Putamen (tissue), 1 donor: ENCODE measurements around the gene KITLG.
"Not testable (repeated sequence)": the region's sequence is repeated elsewhere in the genome, so short reads cannot be mapped to it uniquely, and the experiment has no call there.

Experiments
- DNase-seq: peaks from one replicate; pipeline ENCODE4 v3.0.0-alpha.2; 2016; ENCODE audit warnings: low spot score

The KITLG gene

DNA sequence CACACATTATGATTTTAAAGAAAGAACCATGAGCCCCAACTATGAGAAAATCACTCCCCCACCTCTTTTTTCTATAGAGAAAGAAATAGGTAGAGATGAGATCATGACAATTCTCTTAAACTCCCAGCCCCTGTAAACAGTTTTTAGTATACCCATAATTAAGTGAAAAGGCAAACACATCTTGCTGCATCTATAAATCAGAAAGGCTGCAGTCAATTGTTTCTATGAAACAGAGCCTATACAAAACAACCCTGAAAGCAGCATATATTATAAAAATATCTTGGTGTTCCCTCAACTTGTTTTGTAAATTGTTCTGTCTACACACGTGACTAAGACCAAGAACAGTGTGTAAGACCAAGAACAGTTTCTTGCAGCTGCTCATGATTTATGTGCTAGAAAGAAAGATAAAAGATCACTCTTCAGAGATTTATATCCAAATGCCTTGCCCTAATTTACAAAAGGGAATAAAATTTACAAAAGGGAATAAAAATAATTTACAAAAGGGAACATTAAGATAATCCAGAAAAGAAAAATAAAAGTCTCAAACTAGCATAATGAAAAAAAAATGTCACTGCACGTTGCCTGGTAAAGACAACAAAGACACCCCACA, 4.8 kb downstream of the KITLG start:
- no peak for DNase-seq

DNA sequence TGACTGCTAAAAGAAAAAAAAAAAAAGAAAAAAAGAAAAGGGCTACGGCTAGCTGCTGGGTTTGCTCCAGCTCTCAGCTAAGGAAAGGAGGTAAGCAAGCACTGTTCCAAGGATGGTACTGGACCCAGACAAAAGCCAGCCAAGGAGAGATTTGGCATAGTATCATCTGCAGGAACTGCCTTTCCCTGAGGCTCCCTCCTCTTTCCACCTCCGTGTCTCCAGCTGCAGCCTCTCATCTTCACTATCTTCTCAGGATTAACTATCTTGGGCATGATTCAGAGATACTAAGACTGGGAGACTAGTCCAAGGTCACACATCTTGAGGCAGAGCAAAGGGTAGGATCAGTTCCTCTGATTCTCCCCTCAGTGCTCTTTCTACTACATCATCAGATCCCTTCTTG, 6.0 kb downstream of the KITLG start:
- no peak for DNase-seq

DNA sequence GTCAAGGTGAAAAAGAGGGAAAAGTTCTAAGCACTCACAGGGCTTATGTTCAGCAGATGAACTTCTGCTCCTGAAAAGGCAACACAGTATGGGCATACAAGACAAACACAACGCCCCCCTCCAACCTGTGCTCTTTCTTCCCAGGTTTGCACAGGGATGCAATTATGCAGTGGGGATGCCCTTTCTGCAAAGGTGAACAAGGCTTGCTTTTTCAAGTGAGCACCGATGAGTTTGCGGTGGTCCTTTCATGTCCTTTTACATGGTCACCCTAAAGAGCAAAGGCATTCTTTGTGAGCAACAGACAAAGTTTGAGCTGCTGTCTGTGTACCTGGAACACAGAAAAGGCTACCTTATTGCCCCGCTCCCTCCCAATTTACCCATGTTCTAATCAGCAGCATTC, 6.7 kb downstream of the KITLG start:
- no peak for DNase-seq

DNA sequence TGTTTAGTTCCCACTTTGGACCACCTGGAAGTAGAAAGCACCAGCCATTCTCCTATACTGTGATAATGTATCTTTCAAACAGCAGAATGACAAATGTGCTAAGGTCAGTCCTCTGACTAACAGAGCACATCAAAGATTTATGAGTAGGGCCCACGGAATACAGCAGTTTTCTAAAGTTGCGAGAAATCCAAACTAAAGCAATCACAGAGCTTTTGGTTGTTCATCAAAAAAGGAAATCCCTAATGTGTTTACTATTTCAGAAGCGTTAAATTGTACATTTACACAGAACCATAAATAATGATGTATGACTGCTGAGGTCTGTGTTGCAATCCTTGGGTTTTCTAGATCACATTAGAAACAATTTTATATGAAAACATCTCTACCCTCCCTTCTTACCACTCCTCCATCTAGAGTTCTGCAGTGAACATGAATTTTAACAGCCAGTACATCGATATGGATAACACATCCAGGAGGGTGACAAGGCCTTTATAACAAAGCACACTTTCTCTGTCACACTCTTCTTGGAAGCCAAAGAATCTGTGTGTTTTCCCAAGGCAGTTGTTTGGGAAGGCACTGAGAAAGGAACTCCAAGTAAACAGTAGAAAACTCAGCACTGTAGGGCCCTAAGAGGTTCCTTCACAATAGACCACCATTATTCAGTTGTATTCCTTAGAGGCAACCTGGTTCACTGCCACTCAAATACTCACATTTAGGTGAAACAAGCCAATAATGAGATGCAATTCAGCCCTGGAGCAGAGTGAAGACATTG, 7.3 kb downstream of the KITLG start:
- DNase-seq = no peak

DNA sequence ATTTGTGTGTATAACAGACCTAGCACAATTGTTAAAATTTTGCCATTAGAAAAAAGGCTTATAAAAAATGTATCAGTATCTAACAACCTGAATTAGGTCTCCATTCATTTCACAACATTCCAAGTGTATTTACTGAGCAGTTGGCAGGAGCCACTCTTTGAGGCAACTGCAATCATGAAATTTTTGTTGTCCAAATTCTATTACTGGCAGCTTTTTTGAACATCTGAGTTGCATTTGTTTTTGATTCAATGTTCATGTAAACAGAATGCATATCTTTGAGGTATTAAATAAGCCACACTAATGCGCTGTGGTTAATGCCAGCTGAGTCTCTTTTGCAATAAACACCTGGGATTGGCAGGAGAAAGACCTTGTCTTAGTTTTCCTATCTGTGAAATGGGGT, 8.7 kb downstream of the KITLG start:
- DNase-seq = no peak

DNA sequence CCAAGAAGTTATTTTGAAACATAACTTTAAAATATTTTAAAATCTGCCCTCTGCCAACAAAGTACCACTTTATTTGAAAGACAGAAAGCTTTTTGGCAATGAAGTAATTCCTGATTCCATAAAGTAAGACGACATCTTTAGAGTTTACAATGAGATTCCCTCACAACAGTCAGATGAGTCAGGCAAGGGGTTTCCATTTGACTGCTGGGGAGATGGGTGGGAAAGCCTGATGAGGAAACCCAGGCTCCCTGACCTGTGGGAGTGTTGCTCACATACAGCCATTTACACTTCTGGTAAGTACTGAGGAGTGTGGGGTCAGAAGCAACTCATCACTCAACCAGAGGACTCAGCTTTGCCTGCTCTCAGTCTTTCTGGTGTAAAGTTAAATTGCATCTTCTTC, 10.2 kb downstream of the KITLG start:
- no peak for DNase-seq

DNA sequence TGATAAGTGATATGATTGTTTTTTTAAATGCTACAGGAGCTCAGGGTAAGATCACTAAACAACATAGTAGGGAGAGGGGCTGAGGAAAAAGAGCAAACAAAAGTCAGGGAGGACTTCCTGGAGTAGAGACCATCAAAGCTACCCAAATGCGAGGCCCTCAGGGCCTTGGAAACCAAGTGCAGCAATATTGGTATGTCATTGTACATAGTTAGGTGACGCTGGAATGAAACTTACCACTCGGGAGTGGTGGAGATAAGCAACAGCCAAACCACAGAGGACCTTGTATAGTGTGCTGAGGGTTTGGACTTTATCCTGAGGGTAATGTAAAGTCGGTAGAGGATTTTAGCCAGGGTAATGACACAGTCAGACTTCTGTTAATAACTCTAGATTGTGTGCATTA, 13.8 kb downstream of the KITLG start:
- DNase-seq = no peak

DNA sequence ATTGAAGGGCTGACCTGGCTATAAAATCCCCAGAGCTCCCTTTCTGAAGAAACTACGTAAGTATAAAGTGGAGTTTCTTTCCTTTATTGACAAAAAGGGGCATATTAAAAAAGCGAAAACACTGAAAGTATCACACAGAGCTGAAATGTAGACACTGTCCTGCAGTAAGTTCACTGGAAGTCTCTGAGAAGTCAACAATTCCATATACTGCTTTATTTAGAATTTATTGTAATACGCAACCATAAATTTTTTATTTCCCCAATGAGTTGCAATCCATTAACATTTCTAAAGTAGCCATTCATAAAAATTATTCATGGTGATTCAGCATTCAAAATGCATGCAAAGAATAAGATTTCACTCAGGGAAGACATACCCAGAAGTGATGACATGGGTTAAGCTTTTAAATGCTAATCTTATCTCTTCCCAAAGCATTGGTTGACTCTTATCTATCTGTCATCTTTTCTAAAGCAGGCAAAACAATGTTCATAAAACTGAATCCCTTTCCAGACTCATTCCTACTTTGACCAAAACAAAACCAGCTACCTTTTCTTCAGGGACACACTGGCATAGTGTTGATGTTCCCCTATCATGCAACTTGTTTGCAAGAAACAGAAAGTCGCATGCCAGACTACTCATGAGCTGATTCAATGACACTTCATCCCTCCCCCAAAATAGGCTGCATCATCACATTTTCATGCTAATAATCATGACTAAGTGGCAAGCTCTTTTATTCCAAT, 17.3 kb downstream of the KITLG start:
- no peak for DNase-seq

DNA sequence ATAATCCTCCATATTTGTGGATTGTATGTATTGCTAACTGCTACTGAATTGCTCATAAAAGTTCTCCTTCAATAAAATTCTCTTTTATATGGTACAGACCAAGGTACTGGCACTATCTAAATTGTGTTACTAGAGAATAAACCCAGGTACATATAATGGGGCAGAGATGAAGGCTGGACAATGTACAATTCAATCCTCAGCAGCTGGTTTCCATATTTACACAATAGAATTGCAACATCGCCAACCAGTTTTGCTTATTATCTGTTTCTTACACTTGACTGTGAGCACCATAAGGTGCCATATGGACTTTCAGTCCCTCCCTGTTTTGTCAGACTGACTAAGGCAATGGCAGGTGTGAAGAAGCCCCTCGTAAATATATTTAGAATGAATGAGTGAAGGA, 18.1 kb downstream of the KITLG start:
- no peak for DNase-seq

DNA sequence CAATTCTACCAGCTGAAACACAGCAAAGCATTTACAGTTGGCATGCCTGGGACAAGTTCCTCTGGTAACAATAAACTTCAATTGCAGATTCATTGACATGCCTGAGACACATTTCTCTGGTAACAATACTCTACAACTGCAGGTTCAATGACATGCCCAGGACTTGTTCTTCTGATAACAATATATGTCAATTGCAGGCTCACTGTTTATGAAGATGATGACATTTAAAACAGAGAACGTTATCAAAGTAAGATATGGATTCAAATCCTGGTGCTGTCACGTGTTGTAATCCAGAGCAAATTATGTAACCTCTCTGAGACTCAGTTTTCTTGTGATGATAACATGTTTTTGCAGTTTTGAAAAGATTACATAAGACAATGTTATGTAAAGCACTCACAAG, 20.5 kb downstream of the KITLG start:
- DNase-seq = no peak

DNA sequence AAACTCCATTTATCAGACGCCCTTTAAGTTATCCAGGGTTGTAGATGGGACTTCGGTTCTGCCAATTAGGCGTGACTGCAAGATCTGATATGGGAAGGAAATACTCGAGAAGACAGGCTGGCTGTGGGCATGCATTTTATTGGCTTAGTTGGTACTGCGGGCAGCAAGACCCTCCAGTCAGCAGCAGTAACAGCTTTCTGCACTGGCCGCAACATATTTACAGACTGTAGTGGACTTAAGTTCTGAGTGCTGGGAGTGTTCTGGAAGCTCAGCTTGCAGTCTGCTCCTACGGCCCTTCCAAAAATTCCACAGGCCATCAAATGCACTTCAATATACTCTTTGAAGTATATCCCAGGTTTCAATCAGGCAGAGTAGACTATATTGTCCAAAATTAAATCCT, 21.1 kb downstream of the KITLG start:
- DNase-seq = no peak

DNA sequence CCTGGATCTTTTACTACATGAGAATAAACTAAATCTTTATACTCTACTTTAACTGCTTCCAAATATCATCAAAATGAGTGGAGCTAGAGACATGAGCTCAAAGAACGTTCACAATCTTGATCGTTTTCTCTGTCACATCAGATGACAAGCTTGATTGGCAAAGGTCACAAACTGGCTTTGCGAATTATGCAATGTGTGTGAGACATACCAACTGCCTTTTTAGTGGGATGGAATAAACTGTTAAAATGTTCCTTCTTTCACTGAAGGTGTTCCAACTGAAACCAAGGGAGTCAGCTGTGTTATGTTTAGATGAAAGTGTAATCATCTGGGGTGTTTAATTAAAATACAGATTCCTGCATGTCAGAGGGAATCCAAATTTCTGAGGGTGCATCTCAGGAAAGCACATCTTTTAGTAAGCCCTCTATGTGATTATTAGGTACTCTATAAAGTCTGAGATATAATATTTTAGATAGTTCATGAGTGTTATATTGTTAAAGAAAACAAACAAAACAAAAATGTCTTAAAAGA, 21.9 kb downstream of the KITLG start:
- no peak for DNase-seq

DNA sequence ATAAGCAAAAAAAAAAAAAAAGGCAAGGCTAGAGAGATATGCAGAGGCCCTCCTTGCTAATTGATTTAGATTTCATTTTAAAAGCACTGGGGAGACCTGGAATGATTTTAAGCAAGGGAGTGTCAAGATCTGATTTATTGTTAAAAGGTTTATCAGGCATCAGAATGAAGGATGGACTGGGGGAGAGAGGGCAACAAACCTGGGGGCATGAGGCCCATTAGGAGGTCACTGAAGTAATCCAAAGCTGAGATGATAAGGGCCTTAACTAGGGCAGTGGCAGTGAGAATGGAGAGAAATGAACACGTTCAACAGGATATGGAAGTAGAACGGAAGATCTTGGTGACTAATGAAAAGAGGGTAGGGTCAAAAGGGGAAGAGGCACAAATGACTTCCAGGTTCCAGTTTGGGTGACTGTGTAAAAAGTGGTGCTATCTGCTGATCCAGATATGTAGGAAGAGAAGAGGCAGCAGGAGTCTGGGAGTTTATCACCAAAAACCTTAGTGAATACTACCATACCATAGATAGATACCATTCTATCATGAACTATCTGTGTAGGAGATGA, 24.0 kb downstream of the KITLG start:
- DNase-seq = no peak

DNA sequence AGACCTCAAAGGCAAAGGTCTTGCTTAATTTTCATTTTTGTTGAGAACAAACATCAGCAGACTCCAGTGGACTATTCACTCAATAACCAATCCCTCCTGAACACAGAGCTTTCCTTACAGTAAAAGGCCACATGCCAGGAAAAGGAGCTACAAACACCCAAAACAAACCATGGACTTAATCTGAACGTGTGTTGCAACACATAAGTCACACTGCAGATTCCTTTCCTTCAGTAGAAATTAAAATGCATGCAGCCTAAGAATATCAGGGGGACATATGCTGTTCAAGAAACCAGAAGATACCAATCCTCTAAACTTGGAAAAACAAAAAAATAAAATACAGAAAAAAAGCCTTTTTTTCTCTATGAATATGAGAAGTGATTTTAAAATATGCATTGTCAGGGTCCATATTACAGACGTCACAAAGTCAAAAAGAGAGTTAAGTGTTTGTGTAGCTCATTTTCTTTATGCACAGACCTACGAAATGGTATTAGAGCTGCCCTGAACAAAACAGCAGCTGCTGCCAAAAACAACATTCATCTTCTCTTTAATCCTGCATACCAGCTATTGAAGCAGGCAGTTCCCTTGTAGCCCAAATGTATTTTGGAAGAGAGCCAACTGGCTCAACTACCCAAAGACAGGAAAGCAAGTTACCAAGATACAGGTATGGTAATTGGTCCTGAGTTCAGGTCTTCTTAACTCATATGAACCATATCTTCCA, 26.2 kb downstream of the KITLG start:
- DNase-seq = no peak

DNA sequence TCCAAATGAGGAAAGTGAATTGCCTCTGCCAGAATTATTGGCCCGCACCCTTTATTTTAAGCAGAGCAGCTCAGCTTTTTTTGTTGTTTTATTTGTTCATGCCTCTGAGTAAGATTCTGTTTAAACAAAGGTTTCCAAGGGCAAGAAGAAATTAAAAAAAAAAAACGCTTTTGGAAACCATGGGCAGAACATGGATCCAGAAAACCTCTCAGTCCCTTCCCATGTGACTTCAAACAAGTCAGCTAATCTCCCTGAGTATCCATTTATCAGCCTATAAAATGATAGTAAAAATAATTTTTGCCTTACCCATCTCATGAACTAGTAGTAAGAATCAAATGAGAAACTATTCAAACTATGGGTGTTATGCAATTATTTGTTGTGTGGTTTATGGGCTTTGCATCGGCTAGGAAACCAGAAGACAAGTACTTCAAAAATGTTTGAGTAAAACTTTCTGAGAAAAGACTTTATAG, 27.6 kb downstream of the KITLG start:
- no peak for DNase-seq

DNA sequence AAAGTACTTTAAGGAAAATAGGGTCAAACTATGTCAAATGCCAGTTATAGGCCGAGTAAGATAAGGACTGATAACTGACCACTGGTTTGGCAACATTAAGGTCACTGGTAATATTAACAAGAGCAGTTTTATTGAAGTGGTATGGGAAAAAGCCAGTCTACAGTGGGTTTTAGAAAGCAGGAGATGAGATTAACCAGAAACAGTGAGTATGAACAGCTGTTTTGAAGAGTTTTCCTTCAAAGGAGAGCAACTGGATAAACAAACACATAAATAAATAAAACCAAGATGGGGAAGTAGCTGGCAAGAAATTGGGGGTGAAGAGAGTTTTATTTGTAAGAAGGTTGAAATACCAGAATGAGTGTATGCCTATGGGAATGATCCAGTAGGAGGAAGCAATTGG, 30.3 kb downstream of the KITLG start:
- no peak for DNase-seq

DNA sequence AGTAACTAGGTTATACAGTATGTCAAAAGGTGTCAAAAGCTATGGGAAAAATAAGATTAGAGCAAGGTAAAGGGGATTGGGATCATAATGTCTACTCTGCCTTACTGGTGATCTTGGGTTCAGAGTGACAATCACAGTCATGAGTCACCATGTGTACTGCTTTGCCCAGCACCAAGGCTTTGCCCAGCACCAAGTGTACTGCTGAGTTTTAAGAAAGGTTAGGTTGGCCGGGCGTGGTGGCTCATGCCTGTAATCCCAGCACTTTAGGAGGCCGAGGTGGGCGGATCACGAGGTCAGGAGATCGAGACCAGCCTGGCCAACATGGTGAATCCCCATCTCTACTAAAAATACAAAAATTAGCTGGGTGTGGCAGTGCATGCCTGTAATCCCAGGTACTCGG, 32.3 kb downstream of the KITLG start:
- DNase-seq = not testable (repeated sequence)

DNA sequence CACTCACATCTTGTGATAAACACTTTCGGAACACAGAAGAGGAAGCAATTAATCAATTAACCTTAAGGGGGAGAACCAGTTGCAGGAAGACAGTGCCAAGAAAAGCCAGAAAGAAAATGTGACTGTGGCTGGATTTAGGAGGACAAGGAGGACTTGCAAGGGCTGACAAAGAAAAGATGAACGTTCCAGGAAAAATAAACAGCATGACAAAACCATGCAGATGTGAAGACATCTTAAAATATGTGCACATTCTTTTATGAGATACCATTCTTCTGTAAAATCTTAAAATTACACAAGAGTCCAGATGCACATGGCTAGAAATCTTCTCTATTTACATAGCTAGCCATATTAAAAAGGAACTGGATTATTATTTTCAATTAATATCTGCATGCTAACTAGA, 33.4 kb downstream of the KITLG start:
- DNase-seq = no peak

DNA sequence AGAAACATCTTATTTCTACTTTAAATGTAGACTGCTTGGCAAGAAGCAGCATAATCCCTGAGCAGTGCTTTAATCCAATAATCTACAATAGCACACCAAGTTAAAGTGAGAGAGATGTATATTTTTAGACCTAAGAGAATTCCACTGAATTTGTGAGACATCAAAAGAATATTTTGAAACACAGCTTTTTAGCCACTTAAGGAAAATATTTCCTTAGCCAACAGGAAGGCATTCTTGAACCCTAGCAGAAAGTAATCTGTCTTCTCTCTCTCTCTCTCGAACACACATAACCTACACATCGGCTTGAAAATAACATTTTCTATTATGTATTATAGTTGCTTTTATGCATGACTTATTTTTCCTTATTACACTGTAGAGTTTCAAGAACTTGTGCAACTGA, 34.0 kb downstream of the KITLG start:
- DNase-seq = no peak

DNA sequence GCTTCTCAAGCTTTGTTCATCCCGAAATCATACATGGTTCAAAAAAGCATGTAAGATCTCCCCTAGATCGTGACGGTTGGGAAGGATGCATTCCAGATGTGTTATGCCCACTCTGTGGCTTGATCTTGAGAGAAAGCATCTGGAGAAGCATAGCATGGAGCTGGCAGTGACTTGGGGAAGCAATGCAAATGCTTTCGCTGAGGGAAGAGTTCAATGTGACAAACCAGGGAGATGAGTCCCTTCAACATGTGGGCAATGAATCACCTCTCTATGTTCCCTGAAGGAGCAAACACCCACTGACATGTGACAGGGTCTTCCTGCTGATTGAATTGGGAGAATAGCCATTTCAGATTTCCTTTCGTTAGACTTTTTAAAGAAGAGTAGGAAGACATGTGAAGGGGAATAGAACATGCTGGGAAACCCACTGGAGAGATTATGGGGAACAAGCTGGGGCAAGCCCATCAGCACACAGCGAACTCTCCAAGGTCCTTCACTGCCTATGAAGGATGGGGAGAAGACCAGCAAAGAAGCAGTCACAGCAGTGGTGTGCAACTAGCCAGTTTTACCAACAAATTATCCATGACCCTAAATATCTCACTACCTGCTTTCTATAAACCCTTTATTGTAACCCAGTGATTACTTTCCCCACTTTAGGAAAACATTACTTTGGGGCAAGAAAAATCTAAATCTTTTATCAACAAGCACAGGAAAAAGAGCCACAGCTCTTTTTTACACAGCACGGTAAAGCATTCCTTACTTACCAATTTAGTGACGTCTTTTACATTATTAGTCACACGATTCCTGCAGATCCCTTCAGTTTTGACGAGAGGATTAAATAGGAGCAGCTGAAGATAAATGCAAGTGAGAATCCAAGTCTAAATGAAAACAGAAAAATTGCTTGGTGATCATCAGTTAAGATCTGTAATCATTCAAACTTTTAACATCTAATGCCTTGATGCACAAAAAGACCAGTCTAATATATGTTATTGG, 35.0 kb downstream of the KITLG start:
- no peak for DNase-seq

DNA sequence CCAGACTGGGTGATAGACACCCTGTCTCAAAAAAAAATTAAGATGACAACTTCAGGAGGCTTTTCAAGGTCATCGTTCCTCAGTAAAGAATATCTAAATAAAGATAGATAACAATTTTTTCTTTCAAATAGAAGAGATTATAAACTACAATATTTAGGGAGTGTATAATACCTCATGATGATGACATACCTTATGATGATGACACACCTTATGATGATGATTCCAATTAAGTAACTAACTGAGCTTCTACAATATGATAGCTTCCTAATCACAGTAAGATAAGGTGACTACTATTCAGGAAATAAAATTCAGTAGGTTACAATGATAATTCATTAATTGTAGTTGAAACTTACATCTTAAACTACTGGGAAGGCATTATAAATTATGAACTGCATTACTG, 40.4 kb downstream of the KITLG start:
- no peak for DNase-seq
